Panc1 (cell line): ENCODE data around the gene OGFOD3. TPM values are rescaled to one million over a fixed set of nuclear protein-coding genes. Genes with fewer than 3 reads are reported as not detected.

Experiments used
- ATAC-seq: fragments of 200-7000 bp; cut with Tn5 transposase; 2 replicates; pipeline ENCODE4 v1.9.1; 2020; ENCODE audit warnings: mild to moderate bottlenecking, moderate library complexity
- BruUV-seq: library from RNA; stranded (reverse); fragments of 400-500 nt; replicated peaks from 2 replicates; lab custom pipeline; 2021; lab: Mats Ljungman, UMichigan
- CTCF ChIA-PET: fragments of 300-600 bp; sonication (Branson Sonifier 250); formaldehyde crosslinking; loops from one replicate; lab custom pipeline; 2022; ENCODE audit warnings: antibody characterized with exemption; lab: Charles Lee
- POLR2A ChIA-PET: fragments of 300-600 bp; sonication (Branson Sonifier 250); formaldehyde crosslinking; loops from one replicate; lab custom pipeline; 2022; ENCODE audit warnings: antibody characterized with exemption; lab: Charles Lee
- DNase-seq: peaks from one replicate; pipeline ENCODE4 v3.0.0-alpha.2; 2010; ENCODE audit warnings: low read depth, low spot score
- H3K27ac ChIP-seq: 2 replicates; pipeline ENCODE4 v1.5.1; 2011; ENCODE audit warnings: mild to moderate bottlenecking, low read length, inconsistent platforms
- H3K27me3 ChIP-seq: fragments of 200-500 bp; sonication (Bioruptor generic); 2 replicates; pipeline ENCODE4 v1.6.0; 2014; ENCODE audit warnings: low read length, inconsistent platforms; ENCODE audit not compliant: control insufficient read depth, insufficient read depth
- H3K36me3 ChIP-seq: fragments of 200-500 bp; sonication (Bioruptor generic); 2 replicates; pipeline ENCODE4 v1.5.1; 2014; ENCODE audit warnings: inconsistent platforms, mild to moderate bottlenecking, low read length, moderate library complexity; ENCODE audit not compliant: control insufficient read depth, insufficient read depth
- H3K4me1 ChIP-seq: 2 replicates; pipeline ENCODE4 v1.5.1; 2011; ENCODE audit warnings: inconsistent platforms, mild to moderate bottlenecking, low read length, moderate library complexity; ENCODE audit not compliant: control insufficient read depth, insufficient read depth
- H3K4me3 ChIP-seq, 2 experiments: 2 replicates each; pipeline ENCODE4 v1.5.1; 2011 to 2012; ENCODE audit warnings: low read depth in 2 of 2, low read length in 2 of 2, mild to moderate bottlenecking in 2 of 2, inconsistent platforms in 1 of 2, moderate library complexity in 1 of 2
- H3K9me3 ChIP-seq: fragments of 200-500 bp; sonication (Bioruptor generic); 2 replicates; pipeline ENCODE4 v1.5.1; 2014; ENCODE audit warnings: low read depth, mild to moderate bottlenecking, inconsistent platforms, low read length, moderate library complexity; ENCODE audit not compliant: control insufficient read depth, insufficient read depth
- CTCF ChIP-seq: fragments of 450-650 bp; IDR thresholded peaks from 2 replicates; pipeline ENCODE4 v1.5.1; 2017; ENCODE audit warnings: mild to moderate bottlenecking
- POLR2AphosphoS5 ChIP-seq: IDR thresholded peaks from 2 replicates; pipeline ENCODE4 v1.6.1; 2012; ENCODE audit warnings: mild to moderate bottlenecking, low read depth, low read length, moderate library complexity
- SIN3A ChIP-seq: IDR thresholded peaks from 2 replicates; pipeline ENCODE4 v1.6.1; 2012; ENCODE audit warnings: low read depth, mild to moderate bottlenecking, low read length, moderate library complexity, borderline replicate concordance; ENCODE audit not compliant: insufficient read depth
- TCF7L2 ChIP-seq: IDR thresholded peaks from 2 replicates; pipeline ENCODE4 v1.6.1; 2011; ENCODE audit warnings: mild to moderate bottlenecking, low read depth, low read length, inconsistent platforms
- in situ Hi-C: cut with HindIII; loops from 2 replicates; pipeline ENCODE4 v1.10.0; 2016; ENCODE audit warnings: low sequenced_read_pairs, low pct_unique_long_range_greater_than_20kb
- intact Hi-C: fragments of 100-400 bp; cut with micrococcal nuclease; formaldehyde crosslinking; loops from one replicate; pipeline ENCODE4 v1.10.0; 2022; ENCODE audit not compliant: unreplicated experiment
- total RNA-seq: library from RNA; stranded (reverse); gene quantifications from one replicate; pipeline ENCODE4 v1.2.1, GENCODE V29; 2021; ENCODE audit not compliant: unreplicated experiment
- TF ChIP-seq, protein P1 (sequence below), 2 experiments: IDR thresholded peaks; 2 replicates each; pipeline ENCODE4 v1.6.1; 2011 to 2012; ENCODE audit warnings: low read depth in 2 of 2, control low read depth in 1 of 2, low read length in 1 of 2, mild to moderate bottlenecking in 1 of 2, moderate library complexity in 1 of 2; ENCODE audit not compliant: insufficient read depth in 1 of 2

The OGFOD3 gene
- total RNA-seq, 1 experiment from 2014 or later = 53.9 TPM

- no peak for DNase-seq
- in situ Hi-C loops = no loop called here
- BruUV-seq = no TSS peak
- intact Hi-C loops = no loop called here
- Histone ChIP-seq H3K27ac (peak overlapping the region; percentile 11; the same call in 1 of the 2 replicates), H3K27me3 (no peaks in the 10 kb centered on the region), H3K9me3 (no peaks in the 10 kb centered on the region), H3K4me1 (peaks cover 44% of the 10 kb centered on the region), H3K4me3 (no peak overlapping the region), H3K36me3 (no peaks in the 10 kb centered on the region)
- CTCF ChIA-PET = no interaction called here
- no peak for ATAC-seq
- POLR2A ChIA-PET = no interaction called here
- TF ChIP-seq POLR2AphosphoS5 (no peak), SIN3A (no peak), TCF7L2 (no peak)
- TF ChIP-seq, protein P1, sequence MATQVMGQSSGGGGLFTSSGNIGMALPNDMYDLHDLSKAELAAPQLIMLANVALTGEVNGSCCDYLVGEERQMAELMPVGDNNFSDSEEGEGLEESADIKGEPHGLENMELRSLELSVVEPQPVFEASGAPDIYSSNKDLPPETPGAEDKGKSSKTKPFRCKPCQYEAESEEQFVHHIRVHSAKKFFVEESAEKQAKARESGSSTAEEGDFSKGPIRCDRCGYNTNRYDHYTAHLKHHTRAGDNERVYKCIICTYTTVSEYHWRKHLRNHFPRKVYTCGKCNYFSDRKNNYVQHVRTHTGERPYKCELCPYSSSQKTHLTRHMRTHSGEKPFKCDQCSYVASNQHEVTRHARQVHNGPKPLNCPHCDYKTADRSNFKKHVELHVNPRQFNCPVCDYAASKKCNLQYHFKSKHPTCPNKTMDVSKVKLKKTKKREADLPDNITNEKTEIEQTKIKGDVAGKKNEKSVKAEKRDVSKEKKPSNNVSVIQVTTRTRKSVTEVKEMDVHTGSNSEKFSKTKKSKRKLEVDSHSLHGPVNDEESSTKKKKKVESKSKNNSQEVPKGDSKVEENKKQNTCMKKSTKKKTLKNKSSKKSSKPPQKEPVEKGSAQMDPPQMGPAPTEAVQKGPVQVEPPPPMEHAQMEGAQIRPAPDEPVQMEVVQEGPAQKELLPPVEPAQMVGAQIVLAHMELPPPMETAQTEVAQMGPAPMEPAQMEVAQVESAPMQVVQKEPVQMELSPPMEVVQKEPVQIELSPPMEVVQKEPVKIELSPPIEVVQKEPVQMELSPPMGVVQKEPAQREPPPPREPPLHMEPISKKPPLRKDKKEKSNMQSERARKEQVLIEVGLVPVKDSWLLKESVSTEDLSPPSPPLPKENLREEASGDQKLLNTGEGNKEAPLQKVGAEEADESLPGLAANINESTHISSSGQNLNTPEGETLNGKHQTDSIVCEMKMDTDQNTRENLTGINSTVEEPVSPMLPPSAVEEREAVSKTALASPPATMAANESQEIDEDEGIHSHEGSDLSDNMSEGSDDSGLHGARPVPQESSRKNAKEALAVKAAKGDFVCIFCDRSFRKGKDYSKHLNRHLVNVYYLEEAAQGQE (IDR thresholded peaks at IDR 0.05; ENCODE audit: insufficient read depth in 1 of 2, low read depth in 2 of 2, low read length in 1 of 2) = peak in 1 of 2 experiments; percentile 43; a peak in 1 of 4 replicates
These were observed 30.7 kb downstream of the OGFOD3 start for GRCh38 chr17:82387705-82388106.

DNA sequence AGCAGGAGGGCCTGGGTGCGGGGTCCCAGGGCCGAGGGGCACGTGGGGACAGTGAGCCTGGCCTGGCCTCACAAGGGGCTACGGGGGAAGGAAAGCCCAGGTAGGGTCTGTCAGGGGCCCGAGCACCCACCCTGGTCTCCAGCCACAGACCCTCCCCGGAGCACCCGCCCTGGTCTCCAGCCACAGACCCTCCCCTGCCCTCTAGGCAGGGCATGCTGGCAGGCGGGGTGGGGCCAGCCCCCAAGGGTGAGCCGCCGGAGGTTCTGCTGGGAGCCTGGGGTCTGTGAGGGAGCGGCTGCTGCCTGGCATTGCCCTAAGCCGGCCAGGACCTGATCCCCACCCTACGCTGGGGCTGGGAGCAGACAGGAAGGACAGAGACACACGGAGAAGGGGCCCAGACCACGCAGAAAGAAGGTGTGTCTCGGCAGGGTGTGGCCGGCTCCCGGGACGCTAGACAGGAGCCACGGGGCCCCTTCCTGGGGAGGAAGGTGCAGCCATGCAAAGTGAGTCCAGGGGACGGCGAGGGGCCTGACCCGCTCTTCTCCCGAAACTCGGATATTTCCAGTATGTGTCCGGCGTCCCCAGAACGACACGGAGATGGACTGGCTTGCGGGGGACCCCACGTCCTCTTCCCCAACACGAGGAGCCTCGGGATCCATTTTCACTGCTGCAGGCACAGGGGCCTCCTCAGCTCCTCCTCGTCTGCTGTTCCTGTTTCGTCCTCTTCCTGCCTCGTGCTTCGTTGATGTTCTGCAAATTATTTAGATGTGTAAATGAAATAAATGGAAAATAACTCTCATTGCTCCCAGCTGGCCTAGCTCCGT lies 31.3 kb downstream of the OGFOD3 start:
- no peak overlapping the region for H3K4me3 ChIP-seq
- no TSS peak for BruUV-seq
- ATAC-seq = no peak
- no peak for TF ChIP-seq TCF7L2
- no peak for TF ChIP-seq POLR2AphosphoS5
- TF ChIP-seq SIN3A = no peak
- TF ChIP-seq, protein P1 (IDR thresholded peaks at IDR 0.05; ENCODE audit: insufficient read depth in 1 of 2, low read depth in 2 of 2, low read length in 1 of 2) = no peak
- no peak for TF ChIP-seq CTCF
- peaks cover 44% of the 10 kb centered on the region for H3K4me1 ChIP-seq
- ChIA-PET POLR2A (no interaction called here), CTCF (no interaction called here)
- no peak for DNase-seq
- no peaks in the 10 kb centered on the region for H3K36me3 ChIP-seq
- in situ Hi-C loops (no loop called here), intact Hi-C loops (no loop called here)
- H3K9me3 ChIP-seq = no peaks in the 10 kb centered on the region
- H3K27ac ChIP-seq = peak overlapping the region; percentile 84; the same call in 1 of the 2 replicates
- no peaks in the 10 kb centered on the region for H3K27me3 ChIP-seq
